ENCODE results near the gene CACNA1D. TPM values are rescaled to one million over a fixed set of nuclear protein-coding genes. Genes with fewer than 3 reads are reported as not detected.
"Not testable (repeated sequence)": the region's sequence is repeated elsewhere in the genome, so short reads cannot be mapped to it uniquely, and the experiment has no call there.

CACNA1D gene
- 5.8 TPM for polyA plus RNA-seq (2012; ENCODE audit: insufficient read depth, insufficient read length)

DNA sequence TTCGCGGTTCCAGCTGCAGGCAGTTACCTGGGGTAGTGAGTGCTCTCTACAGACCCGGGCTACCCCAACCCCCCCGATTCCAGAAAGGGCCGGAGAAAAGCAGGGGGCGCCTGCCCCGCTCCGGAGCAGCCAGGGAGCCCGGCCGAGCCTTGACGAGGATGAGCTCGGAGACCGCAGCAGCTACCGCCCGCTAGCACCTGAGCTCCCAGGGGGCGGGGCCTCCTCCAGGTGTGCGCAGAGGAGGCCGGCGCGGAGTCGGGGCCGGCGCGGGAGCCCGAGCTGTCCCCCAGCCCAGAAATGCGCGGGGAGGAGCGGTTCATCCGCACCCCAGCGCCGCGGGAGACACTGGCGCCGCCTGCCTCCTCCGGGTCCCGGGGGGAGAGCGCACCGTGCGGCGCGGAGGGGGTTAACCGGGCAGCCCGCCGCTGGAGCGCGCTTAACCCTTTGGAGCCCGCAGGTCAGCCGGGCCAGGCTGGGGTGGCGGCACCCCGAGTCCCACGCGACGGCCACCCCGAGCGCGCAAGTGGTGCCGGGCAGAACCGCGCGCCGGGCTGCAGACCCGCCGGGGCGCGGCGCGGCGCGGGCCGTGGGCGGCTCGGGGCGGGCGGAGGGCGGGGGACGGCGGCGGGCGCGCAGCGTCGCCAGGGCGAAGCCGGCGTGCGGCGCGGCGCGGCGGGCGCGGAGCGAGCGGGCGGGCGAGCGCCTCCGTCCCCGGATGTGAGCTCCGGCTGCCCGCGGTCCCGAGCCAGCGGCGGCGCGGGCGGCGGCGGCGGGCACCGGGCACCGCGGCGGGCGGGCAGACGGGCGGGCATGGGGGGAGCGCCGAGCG is at the start of gene CACNA1D:
CACNA1D (plus strand) TSS at position 649 of the 829 bp plus-strand sequence. CDS start 556 bp downstream, outside the sequence.
- DNase-seq (ENCODE audit: low read depth, low spot score), result no peak
- no peak within 1 kb of the TSS for H3K4me3 ChIP-seq (ENCODE audit: low read length)

DNA sequence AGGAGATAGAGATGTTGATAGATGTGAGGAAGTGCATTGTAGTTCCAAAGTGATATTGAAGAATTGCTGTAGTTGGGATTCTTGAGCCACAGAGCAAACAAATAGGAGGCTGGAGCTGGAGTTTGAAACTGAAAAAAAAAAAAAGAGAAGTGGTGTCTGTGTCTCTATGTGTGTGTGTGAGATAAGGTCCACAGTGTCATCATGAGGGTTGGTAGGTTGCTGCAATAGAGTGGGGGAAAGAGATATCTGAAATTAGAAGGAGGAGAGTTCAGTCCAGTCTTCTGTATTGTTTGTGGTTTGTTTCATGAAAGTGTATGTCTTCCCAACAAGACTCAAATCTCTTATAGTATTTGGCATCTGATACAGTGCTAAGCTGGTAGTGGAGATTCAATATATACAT is 37.3 kb upstream of the CACNA1D start:
- H3K4me3 ChIP-seq (ENCODE audit: low read length), result no peak overlapping the region
- DNase-seq (ENCODE audit: low read depth, low spot score), result no peak

DNA sequence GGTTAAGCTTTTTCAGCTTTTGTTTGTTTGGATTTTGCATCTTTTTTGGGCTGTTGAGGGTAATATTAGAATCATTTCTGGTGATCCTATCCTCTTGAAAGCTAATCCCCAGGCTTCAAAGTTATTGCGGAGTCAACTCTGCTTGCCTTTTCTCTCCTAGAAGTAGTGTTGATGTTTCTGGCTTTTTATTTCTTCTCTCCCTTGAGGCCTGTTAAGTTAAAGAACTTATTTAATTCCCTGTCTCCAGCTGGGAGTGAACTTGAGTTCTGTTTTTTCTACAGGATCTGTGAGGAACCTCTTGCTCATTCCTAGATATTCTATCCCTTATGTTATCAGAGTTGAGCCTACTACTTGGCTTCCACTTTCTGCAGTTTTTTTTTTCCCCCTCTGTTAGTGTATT is 34.1 kb upstream of the CACNA1D start:
- no peak for DNase-seq (ENCODE audit: low read depth, low spot score)
- no peak overlapping the region for H3K4me3 ChIP-seq (ENCODE audit: low read length)

DNA sequence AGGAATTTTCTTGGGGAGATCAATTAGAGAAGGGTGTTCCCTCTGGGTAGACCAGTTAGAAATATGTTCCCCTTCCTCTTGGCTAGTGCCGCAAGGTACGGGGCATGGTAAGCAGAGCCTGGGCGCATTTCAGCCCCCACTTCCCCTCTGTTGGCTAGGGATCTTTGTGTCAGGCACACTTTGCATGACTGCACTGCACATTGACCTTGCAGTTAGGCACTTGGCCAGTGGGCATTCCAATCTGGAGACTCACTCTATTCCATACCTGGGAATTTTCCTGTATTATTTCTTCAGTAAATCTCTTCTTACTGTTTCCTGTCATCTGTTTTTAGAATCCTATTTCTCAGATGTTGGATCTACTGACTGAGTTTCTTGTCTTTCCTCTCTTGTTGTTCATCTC is 30.0 kb upstream of the CACNA1D start:
- no peak for DNase-seq (ENCODE audit: low read depth, low spot score)
- no peak overlapping the region for H3K4me3 ChIP-seq (ENCODE audit: low read length)

DNA sequence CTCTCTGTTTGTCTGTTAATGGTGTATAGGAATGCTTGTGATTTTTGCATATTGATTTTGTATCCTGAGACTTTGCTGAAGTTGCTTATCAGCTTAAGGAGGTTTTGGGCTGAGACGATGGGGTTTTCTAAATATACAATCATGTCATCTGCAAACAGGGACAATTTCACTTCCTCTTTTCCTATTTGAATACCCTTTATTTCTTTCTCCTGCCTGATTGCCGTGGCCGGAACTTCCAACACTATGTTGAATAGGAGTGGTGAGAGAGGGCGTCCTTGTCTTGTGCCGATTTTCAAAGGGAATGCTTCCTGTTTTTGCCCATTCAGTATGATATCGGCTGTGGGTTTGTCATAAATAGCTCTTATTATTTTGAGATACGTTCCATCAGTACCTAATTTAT is 24.7 kb upstream of the CACNA1D start:
- H3K4me3 ChIP-seq (ENCODE audit: low read length); DNase-seq (ENCODE audit: low read depth, low spot score): not testable (repeated sequence)

DNA sequence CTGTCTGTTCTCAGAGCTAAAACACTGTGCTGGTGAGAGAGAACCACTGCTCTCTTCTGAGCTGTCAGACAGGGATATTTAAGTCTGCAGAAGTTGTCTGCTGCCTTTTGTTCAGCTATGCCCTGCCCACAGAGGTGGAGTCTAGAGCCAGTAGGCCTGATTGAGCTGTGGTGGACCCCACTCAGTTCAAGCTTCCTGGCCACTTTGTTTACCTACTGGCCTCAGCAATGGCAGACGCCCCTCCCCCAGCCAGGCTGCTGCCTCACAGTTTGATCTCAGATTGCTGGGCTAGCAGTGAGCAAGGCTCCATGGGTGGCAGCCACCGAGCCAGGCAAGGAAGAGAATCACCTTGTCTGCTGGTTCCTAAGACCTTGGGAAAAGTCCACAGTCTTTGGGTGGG is 21.0 kb upstream of the CACNA1D start:
- no peak for DNase-seq (ENCODE audit: low read depth, low spot score)
- no peak overlapping the region for H3K4me3 ChIP-seq (ENCODE audit: low read length)

DNA sequence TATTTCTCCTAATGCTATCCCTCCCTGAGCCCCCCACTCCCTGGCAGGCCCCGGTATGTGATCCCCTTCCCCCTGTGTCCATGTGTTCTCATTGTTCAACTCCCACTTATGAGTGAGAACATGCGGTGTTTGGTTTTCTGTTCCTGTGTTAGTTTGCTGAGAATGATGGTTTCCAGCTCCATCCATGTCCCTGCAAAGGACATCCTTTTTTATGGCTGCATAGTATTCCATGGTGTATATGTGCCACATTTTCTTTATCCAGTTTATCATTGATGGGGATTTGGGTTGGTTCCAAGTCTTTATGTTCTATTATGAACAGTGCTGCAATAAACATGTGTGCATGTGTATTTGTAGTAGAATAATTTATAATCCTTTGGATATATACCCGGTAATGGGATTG is 18.0 kb upstream of the CACNA1D start:
- DNase-seq (ENCODE audit: low read depth, low spot score); H3K4me3 ChIP-seq (ENCODE audit: low read length): not testable (repeated sequence)

DNA sequence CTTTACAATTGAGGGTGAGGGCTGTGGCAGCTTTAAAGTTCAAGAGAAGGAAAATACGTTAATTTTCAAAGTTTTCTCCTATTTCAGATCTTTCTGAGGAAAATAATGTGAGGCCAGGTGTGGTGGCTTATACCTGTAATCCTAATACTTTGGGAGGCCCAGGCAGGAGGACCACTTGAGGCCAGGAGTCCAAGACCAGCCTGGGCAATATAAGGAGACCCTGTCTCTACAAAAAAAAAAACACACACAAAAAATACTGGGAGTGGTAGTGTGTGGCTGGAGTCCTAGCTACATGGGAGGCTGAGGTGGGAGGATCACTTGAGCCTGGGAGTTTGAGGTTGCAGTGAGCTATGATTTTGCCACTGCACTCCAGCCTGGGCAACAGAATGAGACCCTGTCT is 16.7 kb upstream of the CACNA1D start:
- not testable (repeated sequence) for DNase-seq (ENCODE audit: low read depth, low spot score); H3K4me3 ChIP-seq (ENCODE audit: low read length)

DNA sequence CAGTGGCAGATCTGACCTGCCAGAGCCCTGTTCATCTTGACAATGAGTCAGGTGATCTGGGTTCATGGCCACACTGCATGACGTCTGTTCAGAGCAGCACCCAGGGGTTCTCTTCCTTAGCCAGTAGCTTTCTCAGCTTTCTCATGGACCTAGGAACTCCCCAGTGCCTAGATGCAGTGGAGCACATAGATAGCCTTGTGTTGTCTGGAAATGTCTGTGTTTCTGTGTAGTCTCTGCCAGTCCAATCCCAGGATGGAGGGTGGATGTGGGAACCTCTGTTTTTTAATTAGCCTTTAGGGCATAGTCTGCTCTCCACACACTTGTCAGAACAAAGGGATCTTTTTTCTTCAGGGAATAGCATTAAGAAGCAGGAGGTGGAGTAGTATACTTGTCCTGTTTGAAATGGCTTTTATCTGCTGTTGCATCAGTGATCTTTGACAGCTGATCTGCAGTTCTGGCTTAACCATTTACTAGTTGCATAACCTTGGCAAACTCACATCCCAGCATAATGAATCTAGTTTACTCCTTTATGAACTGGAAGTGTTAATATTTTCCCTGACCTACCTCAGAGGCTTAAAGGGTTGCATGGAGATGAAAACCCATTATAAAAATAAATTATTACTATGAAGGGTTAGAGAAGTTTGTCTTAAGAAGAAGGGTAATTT is 16.1 kb upstream of the CACNA1D start:
- no peak overlapping the region for H3K4me3 ChIP-seq (ENCODE audit: low read length)
- no peak for DNase-seq (ENCODE audit: low read depth, low spot score)

DNA sequence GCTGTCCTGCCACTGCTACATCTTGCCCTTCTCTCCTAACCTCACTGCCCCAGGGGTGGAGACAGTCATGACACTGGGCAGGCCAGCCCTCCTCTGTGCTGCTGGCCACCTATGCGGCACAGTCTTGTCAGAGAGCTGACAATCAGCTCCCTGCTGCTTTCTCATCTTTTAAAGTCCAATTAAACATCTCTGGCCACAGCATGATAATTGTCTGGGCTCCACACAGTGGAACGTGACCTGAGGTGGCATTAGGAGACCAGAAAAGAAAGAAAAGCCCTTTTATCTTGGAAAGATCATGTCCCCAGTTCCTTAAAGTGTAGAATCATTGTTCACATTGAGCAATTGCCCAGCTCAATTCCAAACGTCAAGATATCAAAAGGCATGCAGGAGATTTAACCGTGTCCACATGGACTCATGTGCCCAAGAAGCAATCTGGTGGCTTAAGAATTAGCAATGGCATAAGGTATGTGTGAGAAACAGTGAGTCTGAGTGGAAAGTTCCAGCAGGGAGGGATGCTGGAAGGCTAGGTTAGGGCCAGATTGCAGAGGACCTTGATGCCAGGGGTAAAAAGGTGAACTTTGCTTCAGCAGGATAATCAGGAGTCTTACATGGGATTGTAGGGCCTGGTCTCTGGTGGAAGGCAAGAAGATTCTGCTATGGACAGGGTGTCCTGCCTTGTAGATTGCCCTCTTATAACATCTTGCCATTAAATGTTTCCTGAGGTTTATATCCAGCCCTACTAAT is 15.3 kb upstream of the CACNA1D start:
- H3K4me3 ChIP-seq (ENCODE audit: low read length), result no peak overlapping the region
- DNase-seq (ENCODE audit: low read depth, low spot score), result no peak

DNA sequence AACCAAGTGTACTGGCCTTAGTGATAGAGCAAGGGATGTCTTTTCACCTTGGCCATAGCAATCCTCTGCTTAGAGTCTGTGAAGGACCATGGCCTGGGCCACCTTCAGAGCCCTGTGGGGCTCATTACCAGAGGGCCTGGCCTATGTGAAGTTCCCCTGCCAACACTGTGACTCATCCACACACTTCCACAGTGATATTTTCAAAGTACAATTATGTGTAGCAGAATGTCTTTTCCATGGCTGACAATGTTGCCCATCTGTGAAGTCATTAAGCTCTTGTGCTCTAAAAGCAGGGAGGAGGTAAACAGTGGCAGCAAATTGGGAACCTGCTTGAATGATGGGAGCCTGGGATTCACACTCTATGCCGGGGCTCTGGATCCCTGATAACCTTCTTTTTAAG is 12.2 kb upstream of the CACNA1D start:
- no peak for DNase-seq (ENCODE audit: low read depth, low spot score)
- H3K4me3 ChIP-seq (ENCODE audit: low read length), result no peak overlapping the region

DNA sequence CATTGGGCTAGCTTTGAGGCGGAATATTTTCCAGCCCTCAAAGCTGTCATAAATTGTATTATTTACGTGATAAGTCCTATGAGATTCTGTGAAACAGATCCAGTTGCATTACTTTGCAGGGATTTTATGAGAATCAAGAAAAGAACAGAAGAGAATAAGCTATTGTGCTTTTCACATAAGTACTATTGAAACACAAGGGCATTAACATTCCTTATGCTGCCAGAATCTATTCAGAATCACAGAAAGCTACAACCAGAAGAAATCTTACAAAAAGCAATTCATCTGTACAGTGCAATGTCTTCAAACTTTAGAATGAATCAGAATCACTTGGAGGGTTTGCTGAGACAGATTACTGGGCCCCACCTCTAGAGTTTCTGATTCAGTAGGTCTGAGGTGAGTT is 10.6 kb upstream of the CACNA1D start:
- no peak overlapping the region for H3K4me3 ChIP-seq (ENCODE audit: low read length)
- DNase-seq (ENCODE audit: low read depth, low spot score), result no peak

DNA sequence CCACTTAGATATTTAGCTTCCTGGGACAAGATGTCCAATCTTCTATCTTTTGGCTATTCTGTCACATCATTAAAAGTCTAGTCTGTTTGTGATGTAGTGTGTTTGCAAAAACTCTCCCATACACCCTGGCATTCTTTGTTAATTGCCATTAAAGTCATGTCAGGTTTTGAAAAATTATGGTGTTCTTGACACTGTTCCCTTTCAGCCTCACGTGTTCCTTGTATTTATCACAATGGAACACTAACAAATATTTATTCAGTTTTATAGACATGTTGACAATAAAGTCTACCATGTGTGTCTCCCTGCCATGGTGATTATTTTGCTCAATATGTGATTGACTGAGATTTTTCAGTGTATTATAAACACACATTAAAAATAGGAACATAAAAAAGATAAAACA is 9.4 kb upstream of the CACNA1D start:
- DNase-seq (ENCODE audit: low read depth, low spot score), result no peak
- H3K4me3 ChIP-seq (ENCODE audit: low read length), result no peak overlapping the region

DNA sequence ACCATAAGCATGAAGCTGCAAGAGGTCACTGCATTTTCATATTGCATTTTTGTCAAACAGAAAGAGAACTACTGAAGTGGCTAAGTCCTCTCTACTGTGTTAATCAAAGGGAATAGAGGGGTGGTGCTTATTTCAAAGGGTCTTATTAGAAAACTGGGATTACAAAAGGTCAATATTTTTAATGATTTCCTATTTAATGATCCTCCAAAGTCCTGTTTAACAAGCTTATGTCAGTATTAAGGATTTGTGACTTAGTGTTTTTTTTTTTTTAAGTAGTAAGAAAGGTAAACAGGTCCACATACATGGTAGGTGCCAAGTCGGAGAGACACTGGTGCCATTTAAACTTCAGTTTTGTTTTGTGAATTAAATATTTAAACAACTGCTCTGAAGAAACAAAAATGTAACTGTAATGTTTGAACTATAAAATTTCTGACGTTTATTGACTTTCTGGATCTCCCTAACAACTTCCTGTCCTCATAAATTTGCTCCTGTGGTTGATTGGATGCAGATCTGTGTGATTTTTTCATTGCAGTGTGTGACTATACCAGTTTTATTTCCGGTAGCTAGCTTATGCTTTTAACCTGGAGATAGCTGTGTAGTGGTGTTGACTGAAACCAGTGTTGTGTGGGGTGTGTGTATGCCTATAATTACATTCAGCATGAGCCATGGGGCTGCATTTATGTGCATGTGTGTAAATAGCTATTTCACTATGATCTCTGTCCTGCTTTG is 8.6 kb upstream of the CACNA1D start:
- no peak overlapping the region for H3K4me3 ChIP-seq (ENCODE audit: low read length)
- DNase-seq (ENCODE audit: low read depth, low spot score), result peak; percentile 9

DNA sequence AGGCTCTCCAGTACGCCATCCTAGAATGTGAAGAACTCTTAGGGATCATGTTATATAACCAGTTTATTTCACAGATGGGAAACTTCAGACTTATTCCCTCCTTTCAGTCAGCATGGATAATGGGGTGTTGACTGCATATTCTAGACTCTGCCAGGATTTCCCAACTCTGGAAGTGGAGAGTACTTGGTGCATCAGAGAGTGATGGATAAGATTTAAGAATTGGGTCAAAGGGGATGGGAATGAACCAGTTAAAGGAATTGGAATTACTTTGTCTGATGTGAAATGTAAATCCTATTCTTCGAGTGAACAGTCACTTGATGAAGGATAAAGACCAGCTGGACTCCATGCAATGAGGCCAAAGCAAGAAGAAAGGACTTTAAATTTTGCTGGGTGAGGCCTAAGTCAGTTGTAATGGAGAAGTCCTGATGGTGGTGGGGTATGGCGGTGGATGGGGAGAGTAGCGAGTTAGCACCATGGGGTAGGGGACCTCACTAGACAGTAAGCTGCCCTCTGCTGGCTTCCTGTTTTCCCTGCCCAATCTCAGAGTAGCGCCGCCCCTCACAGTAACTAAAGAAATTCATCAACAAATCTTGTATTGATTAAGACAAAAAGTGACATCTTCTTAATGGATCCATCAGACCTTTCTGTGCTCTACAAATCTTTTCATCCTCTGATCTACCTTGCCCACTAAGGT is 7.3 kb upstream of the CACNA1D start:
- no peak for DNase-seq (ENCODE audit: low read depth, low spot score)
- H3K4me3 ChIP-seq (ENCODE audit: low read length), result no peak overlapping the region

DNA sequence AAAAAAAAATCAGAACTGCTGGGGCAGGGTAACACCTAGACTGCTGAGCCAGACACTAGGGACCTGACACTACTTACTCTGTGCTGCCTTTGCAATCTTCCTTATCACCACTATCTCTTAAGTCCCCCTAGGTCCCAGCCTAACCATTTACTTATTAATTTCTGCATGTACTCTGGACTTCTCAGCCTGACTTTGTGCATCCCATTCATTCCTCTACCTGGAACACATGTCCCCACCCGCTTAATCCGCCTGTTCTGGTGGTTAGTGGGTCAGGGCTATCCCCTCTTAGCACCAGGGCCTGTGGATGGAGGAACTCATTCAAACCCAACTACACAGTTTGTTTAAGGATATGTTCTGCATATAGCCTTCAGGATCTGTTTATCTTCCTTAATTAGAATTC is 5.0 kb upstream of the CACNA1D start:
- DNase-seq (ENCODE audit: low read depth, low spot score), result no peak
- no peak overlapping the region for H3K4me3 ChIP-seq (ENCODE audit: low read length)

DNA sequence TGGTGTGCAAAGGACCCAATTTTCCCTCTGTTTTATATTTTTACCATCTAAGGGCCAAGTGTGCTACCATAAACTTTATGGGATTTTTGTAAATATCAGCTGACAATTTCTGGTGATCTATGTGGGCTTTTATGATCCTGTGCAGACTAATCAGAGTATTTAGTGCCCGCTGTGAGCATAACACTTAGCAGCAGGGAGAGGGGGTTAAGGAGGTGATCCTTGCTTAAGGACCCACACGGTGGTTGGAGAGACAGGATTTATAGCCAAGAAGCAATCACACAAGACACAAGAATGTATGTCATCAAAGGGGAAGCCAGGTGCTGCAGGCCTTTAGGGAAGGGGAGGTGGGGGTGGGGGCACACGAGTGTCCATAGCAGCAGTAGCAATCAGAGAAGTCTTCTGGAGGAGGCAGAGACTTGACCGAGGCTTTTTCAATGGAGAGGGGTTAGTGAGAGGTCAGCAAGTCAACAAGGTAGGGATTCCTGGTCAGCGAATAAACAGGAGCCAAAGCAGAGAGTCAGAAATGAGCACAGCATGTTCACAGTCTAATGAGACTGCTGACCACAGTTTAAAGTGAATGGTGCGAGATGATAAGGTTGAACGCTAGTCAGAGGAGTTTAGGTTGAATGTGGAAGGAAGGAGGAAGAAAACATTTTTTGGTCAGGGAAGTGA is 4.5 kb upstream of the CACNA1D start:
- DNase-seq (ENCODE audit: low read depth, low spot score), result no peak
- H3K4me3 ChIP-seq (ENCODE audit: low read length), result no peak overlapping the region

DNA sequence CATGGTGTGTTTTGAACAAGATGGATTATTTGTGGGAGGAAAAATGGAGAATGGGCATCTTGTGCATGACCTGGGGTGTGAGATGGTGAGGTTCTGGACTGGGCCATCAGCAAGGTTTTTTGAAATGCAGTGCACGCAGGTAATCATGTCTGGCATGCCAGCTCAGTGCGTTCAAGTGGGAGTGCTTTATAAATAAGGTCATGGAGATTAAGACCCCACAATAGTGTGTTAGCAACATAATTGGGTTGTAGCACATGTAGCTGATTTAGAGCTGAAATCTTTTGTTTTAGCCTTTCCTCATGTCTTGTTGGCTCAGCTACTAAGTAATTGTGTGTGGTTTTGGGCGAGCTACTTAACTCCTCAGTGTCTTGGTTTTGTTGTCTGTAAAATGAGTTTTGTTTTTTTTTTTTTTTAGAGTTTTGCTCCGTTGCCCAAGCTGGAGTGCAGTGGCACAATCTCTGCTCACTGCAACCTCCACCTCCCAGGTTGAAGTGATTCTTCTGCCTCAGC is 3.9 kb upstream of the CACNA1D start:
- no peak overlapping the region for H3K4me3 ChIP-seq (ENCODE audit: low read length)
- no peak for DNase-seq (ENCODE audit: low read depth, low spot score)

All from Jurkat, Clone E6-1 (cell line).